HFF-Myc (cell line): ENCODE measurements around the gene GPATCH2.

ENCODE experiments used
- DNase-seq: peaks from one replicate; pipeline ENCODE4 v3.0.0-alpha.2; 2011; ENCODE audit warnings: low read depth; ENCODE audit errors: extremely low read depth
- H3K4me3 ChIP-seq: replicated peaks from 2 replicates; pipeline ENCODE4 v1.5.1; 2011; ENCODE audit warnings: low read depth, mild to moderate bottlenecking, control low read depth, low read length
- CTCF ChIP-seq: IDR thresholded peaks from 2 replicates; pipeline ENCODE4 v1.5.1; 2012; ENCODE audit warnings: mild to moderate bottlenecking, low read depth, low read length, control low read depth; ENCODE audit errors: missing control alignments

The GPATCH2 gene

GRCh38 chr1:217564207-217564606, 66.7 kb downstream of the GPATCH2 start:
- TF ChIP-seq CTCF = no peak
- H3K4me3 ChIP-seq = no peak overlapping the region
- no peak for DNase-seq

- no peak for TF ChIP-seq CTCF
- H3K4me3 ChIP-seq = no peak overlapping the region
These were observed 67.7 kb downstream of the GPATCH2 start for GRCh38 chr1:217563179-217563578.

GRCh38 chr1:217562229-217562878, 68.5 kb downstream of the GPATCH2 start:
- DNase-seq = peak; percentile 85
- H3K4me3 ChIP-seq = no peak overlapping the region

More at GRCh38 chr1:217563179-217563578, 67.7 kb downstream of the GPATCH2 start:
- DNase-seq = no peak

GRCh38 chr1:217561446-217561845, 69.4 kb downstream of the GPATCH2 start:
- no peak for DNase-seq
- no peak overlapping the region for H3K4me3 ChIP-seq
- no peak for TF ChIP-seq CTCF

More at GRCh38 chr1:217562229-217562878, 68.5 kb downstream of the GPATCH2 start:
- no peak for TF ChIP-seq CTCF

- TF ChIP-seq CTCF = no peak
- H3K4me3 ChIP-seq = no peak overlapping the region
- no peak for DNase-seq
These were observed 76.0 kb downstream of the GPATCH2 start for GRCh38 chr1:217554849-217555248.

GRCh38 chr1:217553949-217554509, 76.9 kb downstream of the GPATCH2 start:
- TF ChIP-seq CTCF = no peak
- H3K4me3 ChIP-seq = no peak overlapping the region
- no peak for DNase-seq
